GM12801 (cell line): ENCODE measurements around the gene RYR1.

ENCODE experiments used
- CTCF ChIP-seq: IDR thresholded peaks from one replicate; pipeline ENCODE4 v1.5.1; 2011; ENCODE audit warnings: control low read depth; ENCODE audit not compliant: insufficient read length; ENCODE audit errors: extremely low read depth

RYR1 gene

GRCh38 chr19:38387550-38388348 is 45.7 kb upstream of the RYR1 start, which contains the start of gene GGN:
GGN (minus strand) TSS chr19:38388034; CDS start chr19:38387261, 773 bp downstream.
- no peak for TF ChIP-seq CTCF

- TF ChIP-seq CTCF: no peak
Observed at GRCh38 chr19:38388349-38389100, 45.0 kb upstream of the RYR1 start, which contains the start of gene SPRED3. SPRED3 (plus strand) TSS chr19:38388697; CDS start chr19:38390303, 1,606 bp downstream.

GRCh38 chr19:38389101-38389925 is 44.2 kb upstream of the RYR1 start:
- TF ChIP-seq CTCF: no peak

- no peak for TF ChIP-seq CTCF
Observed at GRCh38 chr19:38389957-38390924, 43.2 kb upstream of the RYR1 start.

GRCh38 chr19:38391911-38392464 is 41.5 kb upstream of the RYR1 start:
- no peak for TF ChIP-seq CTCF

GRCh38 chr19:38392707-38393308 is 40.7 kb upstream of the RYR1 start:
- TF ChIP-seq CTCF: no peak
